Endodermal cell (in vitro differentiated cells): Measurements from ENCODE around the gene CELF4. TPM values are rescaled to one million over a fixed set of nuclear protein-coding genes. Genes with fewer than 3 reads are reported as not detected.

Experiments used
- DNase-seq: peaks from one replicate; pipeline ENCODE4 v3.0.0-alpha.2; 2017
- H3K27ac ChIP-seq: 2 replicates; pipeline ENCODE4 v1.5.1; 2013; ENCODE audit warnings: mild to moderate bottlenecking, low read depth, low read length, moderate library complexity
- H3K27me3 ChIP-seq: 2 replicates; pipeline ENCODE4 v1.6.1; 2013; ENCODE audit warnings: mild to moderate bottlenecking, low read length, moderate library complexity; ENCODE audit not compliant: insufficient read depth, control insufficient read depth, poor library complexity, severe bottlenecking
- H3K36me3 ChIP-seq: 2 replicates; pipeline ENCODE4 v1.7.0; 2013; ENCODE audit warnings: mild to moderate bottlenecking, low read length, moderate library complexity; ENCODE audit not compliant: control insufficient read depth, insufficient read depth
- H3K4me1 ChIP-seq: one replicate; pipeline ENCODE4 v1.7.0; 2013; ENCODE audit warnings: low read length; ENCODE audit not compliant: control insufficient read depth, insufficient read depth
- H3K4me3 ChIP-seq: 2 replicates; pipeline ENCODE4 v1.5.1; 2013; ENCODE audit warnings: mild to moderate bottlenecking, low read length, moderate library complexity
- H3K9ac ChIP-seq: 2 replicates; pipeline ENCODE4 v1.6.1; 2013; ENCODE audit warnings: mild to moderate bottlenecking, low read length, moderate library complexity; ENCODE audit not compliant: poor library complexity, severe bottlenecking; ENCODE audit errors: extremely low read depth
- H3K9me3 ChIP-seq: 2 replicates; pipeline ENCODE4 v1.6.1; 2013; ENCODE audit warnings: mild to moderate bottlenecking, low read length, moderate library complexity; ENCODE audit not compliant: control insufficient read depth
- H3K27ac Mint-ChIP-seq: 2 replicates; pipeline ENCODE4 v1.8.0; 2020; ENCODE audit warnings: mixed read lengths
- H3K27me3 Mint-ChIP-seq: 2 replicates; pipeline ENCODE4 v1.8.0; 2021; ENCODE audit warnings: mild to moderate bottlenecking, mixed read lengths; ENCODE audit not compliant: insufficient read depth
- H3K36me3 Mint-ChIP-seq: 2 replicates; pipeline ENCODE4 v1.8.0; 2020; ENCODE audit warnings: low read depth, mixed read lengths
- H3K4me1 Mint-ChIP-seq: 2 replicates; pipeline ENCODE4 v1.8.0; 2020; ENCODE audit warnings: mixed read lengths
- H3K4me3 Mint-ChIP-seq: 2 replicates; pipeline ENCODE4 v1.8.0; 2020; ENCODE audit warnings: mild to moderate bottlenecking, moderate library complexity, mixed read lengths
- H3K9me3 Mint-ChIP-seq: 2 replicates; pipeline ENCODE4 v1.8.0; 2020; ENCODE audit warnings: mild to moderate bottlenecking, mixed read lengths
- CTCF ChIP-seq: fragments of 200-600 bp; sonication (generic); conservative IDR thresholded peaks from 2 replicates; pipeline ENCODE4 v1.5.0; 2021; ENCODE audit warnings: antibody characterized with exemption, mild to moderate bottlenecking
- WGBS, 2 experiments: methylation state at CpG; one replicate each; pipeline versions ENCODE4 v1.1.5 to v1.1.7; 2013; ENCODE audit warnings: missing lambda C conversion rate in 2 of 2, mixed read lengths in 1 of 2; ENCODE audit not compliant: insufficient coverage in 1 of 2, insufficient read length in 1 of 2; 5-methylcytosine and 5-hydroxymethylcytosine counted together
- total RNA-seq, 2 donors: library from RNA; stranded (reverse); fragmentation: NEBNext Ultra II Directional in 1 of 2; extraction: Animal tissue kit (Norgen Biotek cat#: 25700) in 1 of 2; gene quantifications; 2 replicates in 1 of 2; 3 replicates in 1 of 2; pipeline ENCODE4 v1.2.1, GENCODE V29; 2021

The CELF4 gene
- total RNA-seq, 2 donors from 2014 or later = 5.7 to 6.7 TPM

GRCh38 chr18:37218022-37218590 is 347.5 kb downstream of the CELF4 start:
- no peaks in the 10 kb centered on the region for H3K36me3 ChIP-seq
- no peak overlapping the region for H3K4me3 ChIP-seq
- H3K27me3 ChIP-seq = no peaks in the 10 kb centered on the region
- H3K9me3 ChIP-seq = peaks cover 28% of the 10 kb centered on the region
- H3K27me3 Mint-ChIP-seq = peaks cover 53% of the 10 kb centered on the region
- DNase-seq = peak; percentile 76
- peaks cover 38% of the 10 kb centered on the region for H3K9me3 Mint-ChIP-seq
- H3K9ac ChIP-seq = no peak overlapping the region
- peaks cover 5% of the 10 kb centered on the region for H3K4me1 ChIP-seq
- 7 to 14% methylated on average over 2 of the region's 2 CpGs for WGBS, 2 experiments
- H3K4me3 Mint-ChIP-seq = peak overlapping the region; percentile 34
- H3K4me1 Mint-ChIP-seq = peaks cover 42% of the 10 kb centered on the region
- peak overlapping the region; percentile 86 for H3K27ac Mint-ChIP-seq
- no peak overlapping the region for H3K27ac ChIP-seq
- no peak for TF ChIP-seq CTCF
- peaks cover 2% of the 10 kb centered on the region for H3K36me3 Mint-ChIP-seq

- Mint-ChIP-seq H3K4me3 (no peak overlapping the region), H3K4me1 (peaks cover 23% of the 10 kb centered on the region), H3K9me3 (peaks cover 25% of the 10 kb centered on the region), H3K27ac (no peak overlapping the region), H3K27me3 (peaks cover 22% of the 10 kb centered on the region), H3K36me3 (peaks cover 2% of the 10 kb centered on the region)
- H3K9ac ChIP-seq = no peak overlapping the region
- no peak for TF ChIP-seq CTCF
- H3K4me1 ChIP-seq = peaks cover 12% of the 10 kb centered on the region
- no peaks in the 10 kb centered on the region for H3K27me3 ChIP-seq
- peak overlapping the region; percentile 0 for H3K4me3 ChIP-seq
- H3K36me3 ChIP-seq = no peaks in the 10 kb centered on the region
- no peak overlapping the region for H3K27ac ChIP-seq
- WGBS, 2 experiments = 80 to 86% methylated on average over 1 of the region's 1 CpG
- DNase-seq = no peak
- peaks cover 4% of the 10 kb centered on the region for H3K9me3 ChIP-seq
Measured at GRCh38 chr18:37210781-37211180, 354.8 kb downstream of the CELF4 start.

- no peak overlapping the region for H3K4me3 Mint-ChIP-seq
- no peak overlapping the region for H3K27ac ChIP-seq
- 74% methylated on average over 1 of the region's 1 CpG; no CpG with 5 or more reads in 1 of the 2 experiments for WGBS, 2 experiments
- no peak overlapping the region for H3K27ac Mint-ChIP-seq
- DNase-seq = no peak
- H3K4me1 ChIP-seq = peaks cover 12% of the 10 kb centered on the region
- peaks cover 23% of the 10 kb centered on the region for H3K4me1 Mint-ChIP-seq
- no peaks in the 10 kb centered on the region for H3K27me3 ChIP-seq
- TF ChIP-seq CTCF = peak; percentile 75
- no peak overlapping the region for H3K4me3 ChIP-seq
- H3K9me3 Mint-ChIP-seq = peaks cover 6% of the 10 kb centered on the region
- no peaks in the 10 kb centered on the region for H3K27me3 Mint-ChIP-seq
- no peak overlapping the region for H3K9ac ChIP-seq
- peaks cover 2% of the 10 kb centered on the region for H3K36me3 Mint-ChIP-seq
- H3K9me3 ChIP-seq = peaks cover 10% of the 10 kb centered on the region
- H3K36me3 ChIP-seq = no peaks in the 10 kb centered on the region
Measured at GRCh38 chr18:37207343-37207742, 358.3 kb downstream of the CELF4 start.
